Heart right ventricle (tissue), 16 donors: ENCODE results near the gene RABL6. TPM values are rescaled to one million over a fixed set of nuclear protein-coding genes. Genes with fewer than 3 reads are reported as not detected.
"Not testable (repeated sequence)": the region's sequence is repeated elsewhere in the genome, so short reads cannot be mapped to it uniquely, and the experiment has no call there.

ENCODE experiments used
- ATAC-seq, 8 donors: fragments of 200-7000 bp; cut with Tn5 transposase; one replicate each; pipeline ENCODE4 v1.9.1; 2020; ENCODE audit warnings: mild to moderate bottlenecking in 8 of 8, moderate library complexity in 8 of 8, moderate number of reproducible peaks in 1 of 8
- DNase-seq, 2 donors: peaks; one replicate each; pipeline ENCODE4 v3.0.0-alpha.2; 2020
- H3K27ac ChIP-seq, 10 donors: fragments of 200-600 bp; sonication (generic) in 2 of 10; one replicate each; pipeline versions ENCODE4 v1.5.0 to v1.8.0; 2020 to 2022; ENCODE audit warnings: mild to moderate bottlenecking in 3 of 10
- H3K27me3 ChIP-seq, 7 donors: fragments of 200-600 bp; one replicate each; pipeline ENCODE4 v1.8.0; 2021 to 2022; ENCODE audit warnings: mild to moderate bottlenecking in 2 of 7
- H3K36me3 ChIP-seq, 9 donors: fragments of 200-600 bp; sonication (generic) in 1 of 9; one replicate each; pipeline versions ENCODE4 v1.5.0 to v1.8.0; 2020 to 2022; ENCODE audit warnings: mild to moderate bottlenecking in 2 of 9
- H3K4me1 ChIP-seq, 9 donors: fragments of 200-600 bp; sonication (generic) in 1 of 9; one replicate each; pipeline versions ENCODE4 v1.5.0 to v1.8.0; 2020 to 2022; ENCODE audit warnings: mild to moderate bottlenecking in 4 of 9
- H3K4me3 ChIP-seq, 10 donors: fragments of 200-600 bp; sonication (generic) in 2 of 10; one replicate each; pipeline versions ENCODE4 v1.5.0 to v1.8.0; 2020 to 2022; ENCODE audit warnings: mild to moderate bottlenecking in 7 of 10, moderate library complexity in 2 of 10
- H3K9me3 ChIP-seq, 11 donors: fragments of 200-600 bp in 10 of 11; sonication (generic) in 2 of 11; one replicate each; pipeline versions ENCODE4 v1.5.0 to v1.8.0; 2013 to 2022; ENCODE audit warnings: mild to moderate bottlenecking in 2 of 11, control low read depth in 1 of 11, moderate library complexity in 1 of 11
- WGBS, 2 donors: extraction: QIAGEN DNeasy Blood & Tissue Kit; methylation state at CpG; one replicate each; pipeline ENCODE4 v1.1.7; 2013; ENCODE audit warnings: inconsistent platforms in 1 of 2; 5-methylcytosine and 5-hydroxymethylcytosine counted together
- intact Hi-C, 10 donors: fragments of 100-400 bp; cut with DNase I; formaldehyde crosslinking; loops; one replicate each; pipeline versions ENCODE4 v1.11.1 to v1.14.2; 2022
- polyA plus RNA-seq, 2 donors: library from polyadenylated mRNA; stranded (reverse); fragments of 200-250 nt; gene quantifications; one replicate each; pipeline ENCODE4 v1.2.3, GENCODE V29; 2013
- total RNA-seq, 10 donors: library from RNA; stranded (reverse); fragmentation: NEBNext Ultra II Directional in 3 of 10; extraction: Animal tissue kit (Norgen Biotek cat#: 25700) in 3 of 10; gene quantifications; one replicate each; pipeline versions ENCODE4 v1.2.1 to v1.2.4, GENCODE V29; 2021 to 2023
- TF ChIP-seq, protein P1 (sequence below), 9 donors: fragments of 200-600 bp; sonication (generic) in 2 of 9; IDR thresholded peaks; one replicate each; pipeline versions ENCODE4 v1.5.0 to v1.8.0; 2021 to 2022; ENCODE audit warnings: antibody characterized with exemption in 9 of 9, mild to moderate bottlenecking in 5 of 9, moderate library complexity in 1 of 9
- donor health status: Arrhythmogenic right ventricular cardiomyopathy.
- donor health status: ischemic (EF 13 %, LVEDD 7.1; RV severe dilation, severe dysfunction).
- donor health status: healthy with polysubstance abuse.
- donor health status: DM: no; HTN: yes; CAD: no.
- donor health status: DM: no; HTN: no; CAD: no.
- donor health status: ischemic (EF 25% LVEDD 6.9; RV normal size, moderate dysfunction).
- donor health status: ischemic (EF 25% LVEDD 5.7; RV mildly dilated, moderate dysfunction).
- donor health status: healthy.
- donor health status: DM: yes; HTN: yes; CAD: no.
- donor health status: Ischemic cardiomyopathy.
- donor health status: ischemic (EF 35%, LVEDD 5.7; RV mildly dilated, moderate dysfunction).
- donor health status: nonischemic (EF 11% LVEDD 7.7; RV severe dilation, severe dysfunction).
- donor health status: DM: yes; HTN: yes; CAD: no.
- donor health status: PGD.
- donor health status: ischemic (EF 29% LVEDD 5.4; RV normal size, mild dysfunction).
- donor health status: nonischemic (EF 23%, LVEDD 6.1; RV moderate dilation, normal function).

Gene RABL6
- total and polyA plus RNA-seq, 12 donors = 60.5 to 97.4 (median 66.6) TPM

DNA sequence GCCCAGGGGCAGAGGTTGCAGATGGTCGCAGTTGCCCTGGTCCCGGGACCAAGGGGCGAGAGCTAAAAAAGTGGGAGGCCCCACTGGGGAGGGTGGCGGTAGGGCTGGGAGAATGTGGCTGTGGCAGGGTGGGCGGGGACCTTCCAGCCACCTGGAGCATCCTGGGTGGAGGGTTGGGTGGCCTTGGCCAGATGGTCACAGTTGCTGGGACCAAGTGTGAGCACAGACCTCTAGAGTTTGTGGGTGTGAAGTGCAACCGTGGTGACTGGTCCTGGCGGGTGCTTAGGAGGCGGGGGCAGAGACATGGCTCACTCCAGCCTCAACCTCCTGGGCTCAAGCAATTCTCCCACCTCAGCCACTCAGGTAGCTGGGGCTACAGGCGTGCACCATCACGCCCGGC is 72.9 kb downstream of the RABL6 start:
- Histone ChIP-seq H3K27me3 (no peaks in the 10 kb centered on the region), H3K4me1 (peaks cover 5 to 27% (median 22%) of the 10 kb centered on the region in 9 donors), H3K36me3 (no peaks in the 10 kb centered on the region), H3K27ac (no peak overlapping the region), H3K4me3 (no peak overlapping the region), H3K9me3 (no peaks in the 10 kb centered on the region)
- intact Hi-C loops = loop anchor here in 1 of 10 donors (10.0 kb wide), 1 partner anchor 54 kb away; no protein-coding TSS in a partner anchor
- 79 to 85% methylated on average over 8 to 11 of the region's 11 CpGs for WGBS, 2 donors
- DNase-seq (no peak), ATAC-seq (no peak)
- TF ChIP-seq, protein P1, sequence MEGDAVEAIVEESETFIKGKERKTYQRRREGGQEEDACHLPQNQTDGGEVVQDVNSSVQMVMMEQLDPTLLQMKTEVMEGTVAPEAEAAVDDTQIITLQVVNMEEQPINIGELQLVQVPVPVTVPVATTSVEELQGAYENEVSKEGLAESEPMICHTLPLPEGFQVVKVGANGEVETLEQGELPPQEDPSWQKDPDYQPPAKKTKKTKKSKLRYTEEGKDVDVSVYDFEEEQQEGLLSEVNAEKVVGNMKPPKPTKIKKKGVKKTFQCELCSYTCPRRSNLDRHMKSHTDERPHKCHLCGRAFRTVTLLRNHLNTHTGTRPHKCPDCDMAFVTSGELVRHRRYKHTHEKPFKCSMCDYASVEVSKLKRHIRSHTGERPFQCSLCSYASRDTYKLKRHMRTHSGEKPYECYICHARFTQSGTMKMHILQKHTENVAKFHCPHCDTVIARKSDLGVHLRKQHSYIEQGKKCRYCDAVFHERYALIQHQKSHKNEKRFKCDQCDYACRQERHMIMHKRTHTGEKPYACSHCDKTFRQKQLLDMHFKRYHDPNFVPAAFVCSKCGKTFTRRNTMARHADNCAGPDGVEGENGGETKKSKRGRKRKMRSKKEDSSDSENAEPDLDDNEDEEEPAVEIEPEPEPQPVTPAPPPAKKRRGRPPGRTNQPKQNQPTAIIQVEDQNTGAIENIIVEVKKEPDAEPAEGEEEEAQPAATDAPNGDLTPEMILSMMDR (IDR thresholded peaks at IDR 0.05) = no peak

DNA sequence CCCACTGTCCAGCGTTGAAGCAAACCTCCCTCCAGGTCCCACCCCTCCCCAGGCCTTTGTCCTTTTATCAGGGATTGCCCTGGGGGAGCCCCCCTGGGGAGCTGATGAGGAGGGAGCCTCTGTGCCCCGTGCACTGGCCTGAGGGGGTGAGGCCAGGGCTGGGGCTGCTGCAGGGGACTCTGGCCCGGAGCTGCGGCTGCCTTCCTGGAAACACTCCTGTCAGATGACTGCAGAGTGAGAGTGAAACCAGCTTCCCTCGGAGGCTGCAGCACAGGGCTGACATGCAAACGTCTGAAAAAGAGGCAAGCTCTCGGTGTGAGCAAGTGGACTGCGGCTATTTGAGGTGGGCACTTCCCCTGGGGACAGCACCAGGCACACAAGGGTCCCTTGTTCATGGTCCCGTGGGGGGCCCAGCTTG is 74.0 kb downstream of the RABL6 start:
- peak overlapping the region in 4 of 10 donors; percentile 20 to 51 (median 24) for H3K4me3 ChIP-seq
- 9 to 11% methylated on average over 9 of the region's 9 CpGs for WGBS, 2 donors
- H3K4me1 ChIP-seq = peaks cover 5 to 30% (median 24%) of the 10 kb centered on the region in 9 donors
- no peaks in the 10 kb centered on the region for H3K36me3 ChIP-seq
- peak in 7 of 8 donors; percentile 34 to 69 (median 59) for ATAC-seq
- peak in 1 of 2 donors; percentile 45 for DNase-seq
- no peaks in the 10 kb centered on the region for H3K27me3 ChIP-seq
- H3K9me3 ChIP-seq = no peaks in the 10 kb centered on the region
- TF ChIP-seq, protein P1 (IDR thresholded peaks at IDR 0.05) = no peak
- H3K27ac ChIP-seq = peak overlapping the region in 9 of 10 donors; percentile 9 to 89 (median 56)
- intact Hi-C loops = loop anchor here in 1 of 10 donors (10.0 kb wide), 1 partner anchor 53 kb away; no protein-coding TSS in a partner anchor

DNA sequence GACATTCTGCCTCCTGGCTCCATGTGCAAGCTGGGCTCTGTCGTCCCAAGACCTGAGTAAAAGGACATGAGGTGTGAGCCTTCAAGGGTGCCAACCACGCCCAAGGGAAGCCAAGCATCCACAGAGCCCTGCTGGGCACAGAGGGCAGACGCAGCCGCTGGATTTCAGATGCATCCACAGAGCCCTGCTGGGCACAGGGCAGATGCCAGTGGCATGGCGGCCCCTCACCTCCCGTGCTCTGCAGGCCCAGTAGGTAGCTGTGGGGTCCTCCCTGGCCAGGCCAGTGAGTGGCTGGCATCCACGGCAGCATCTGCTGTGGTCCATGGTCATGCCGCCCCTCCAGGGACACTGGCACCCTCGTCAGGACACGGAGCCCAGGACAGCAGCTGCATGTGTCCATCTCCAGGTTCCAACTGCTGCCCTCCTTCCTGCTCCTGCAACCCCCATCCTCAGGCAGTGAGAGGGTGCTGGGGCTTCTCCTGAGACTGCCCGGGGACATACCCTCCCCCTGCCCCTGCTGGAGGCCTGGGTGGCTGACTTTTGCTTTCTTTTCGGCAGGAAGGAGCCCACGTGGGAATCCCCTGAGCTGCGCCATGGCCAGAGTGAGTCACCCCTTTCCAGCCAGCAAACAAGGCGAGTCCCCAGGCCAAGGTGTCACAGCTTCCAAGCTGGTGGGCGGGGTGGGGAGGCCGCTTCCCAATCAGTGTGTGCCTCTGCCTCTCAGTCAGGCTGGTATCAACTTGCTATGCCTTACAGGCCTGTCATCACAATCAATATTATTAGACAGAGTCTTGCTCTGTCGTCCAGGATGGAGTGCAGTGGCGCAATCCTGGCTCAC is 74.6 kb downstream of the RABL6 start:
- Histone ChIP-seq H3K27ac (peak overlapping the region in 9 of 10 donors; percentile 9 to 89 (median 56)), H3K36me3 (no peaks in the 10 kb centered on the region), H3K9me3 (no peaks in the 10 kb centered on the region), H3K4me3 (peak overlapping the region in 7 of 10 donors; percentile 2 to 51 (median 20)), H3K4me1 (peaks cover 10 to 36% (median 30%) of the 10 kb centered on the region in 9 donors), H3K27me3 (no peaks in the 10 kb centered on the region)
- DNase-seq (peak; percentile 42 to 67), ATAC-seq (peak in 7 of 8 donors; percentile 6 to 66 (median 54))
- WGBS, 2 donors = 41 to 47% methylated on average over 19 of the region's 19 CpGs
- TF ChIP-seq, protein P1 (IDR thresholded peaks at IDR 0.05) = no peak
- intact Hi-C loops = loop anchor here in 1 of 10 donors (10.0 kb wide), 1 partner anchor 52 kb away; no protein-coding TSS in a partner anchor

DNA sequence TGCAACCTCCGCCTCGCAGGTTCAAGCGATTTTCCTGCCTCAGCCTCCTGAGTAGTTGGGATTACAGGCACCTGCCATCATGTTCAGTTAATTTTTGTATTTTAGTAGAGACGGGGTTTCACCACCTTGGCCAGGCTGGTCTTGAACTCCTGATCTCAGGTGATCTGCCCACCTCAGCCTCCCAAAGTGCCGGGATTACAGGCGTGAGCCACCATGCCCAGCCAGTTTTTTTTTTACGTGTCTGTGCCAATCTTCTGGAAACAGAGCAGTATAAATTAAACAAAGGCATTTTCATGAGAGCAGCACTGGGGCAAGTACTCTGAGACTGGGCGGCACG is 75.2 kb downstream of the RABL6 start:
- DNase-seq, H3K36me3 ChIP-seq, H3K27me3 ChIP-seq, ATAC-seq, H3K9me3 ChIP-seq: not testable (repeated sequence)
- Histone ChIP-seq H3K4me1 (peaks cover 13 to 42% (median 35%) of the 10 kb centered on the region in 9 donors), H3K4me3 (peak overlapping the region in 1 of 10 donors; percentile 51), H3K27ac (peak overlapping the region in 6 of 10 donors; percentile 15 to 89 (median 69))
- WGBS, 2 donors = 75 to 82% methylated on average over 9 of the region's 9 CpGs
- intact Hi-C loops = loop anchor here in 1 of 10 donors (10.0 kb wide), 1 partner anchor 52 kb away; no protein-coding TSS in a partner anchor

DNA sequence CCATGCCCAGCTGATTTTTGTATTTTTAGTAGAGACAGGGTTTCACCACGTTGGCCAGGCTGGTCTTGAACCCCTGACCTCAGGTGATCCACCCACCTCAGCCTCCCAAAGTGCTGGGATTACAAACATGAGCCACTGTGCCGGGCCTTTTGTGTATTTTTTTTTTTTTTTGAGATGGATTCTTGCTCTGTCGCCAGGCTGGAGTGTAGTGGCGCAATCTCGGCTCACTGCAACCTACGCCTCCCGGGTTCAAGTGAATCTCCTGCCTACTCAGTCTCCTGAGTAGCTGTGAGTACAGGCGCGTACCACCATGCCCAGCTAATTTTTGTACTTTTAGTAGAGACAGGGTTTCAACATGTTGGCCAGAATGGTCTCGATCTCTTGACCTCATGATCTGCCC is 75.9 kb downstream of the RABL6 start:
- H3K4me1 ChIP-seq = peaks cover 13 to 48% (median 37%) of the 10 kb centered on the region in 9 donors
- not testable (repeated sequence) for H3K9me3 ChIP-seq, H3K4me3 ChIP-seq, ATAC-seq, H3K36me3 ChIP-seq, DNase-seq, H3K27me3 ChIP-seq, H3K27ac ChIP-seq
- WGBS, 2 donors = 90 to 91% methylated on average over 10 of the region's 10 CpGs
- intact Hi-C loops = loop anchor here in 2 of 10 donors (2.0 to 10.0 kb wide), 2 partner anchors 17 to 51 kb away; partner anchors contain the start of gene EDF1 (in 1 of the 2)
